ENCODE measurements around the gene MGRN1.

The MGRN1 gene

DNA sequence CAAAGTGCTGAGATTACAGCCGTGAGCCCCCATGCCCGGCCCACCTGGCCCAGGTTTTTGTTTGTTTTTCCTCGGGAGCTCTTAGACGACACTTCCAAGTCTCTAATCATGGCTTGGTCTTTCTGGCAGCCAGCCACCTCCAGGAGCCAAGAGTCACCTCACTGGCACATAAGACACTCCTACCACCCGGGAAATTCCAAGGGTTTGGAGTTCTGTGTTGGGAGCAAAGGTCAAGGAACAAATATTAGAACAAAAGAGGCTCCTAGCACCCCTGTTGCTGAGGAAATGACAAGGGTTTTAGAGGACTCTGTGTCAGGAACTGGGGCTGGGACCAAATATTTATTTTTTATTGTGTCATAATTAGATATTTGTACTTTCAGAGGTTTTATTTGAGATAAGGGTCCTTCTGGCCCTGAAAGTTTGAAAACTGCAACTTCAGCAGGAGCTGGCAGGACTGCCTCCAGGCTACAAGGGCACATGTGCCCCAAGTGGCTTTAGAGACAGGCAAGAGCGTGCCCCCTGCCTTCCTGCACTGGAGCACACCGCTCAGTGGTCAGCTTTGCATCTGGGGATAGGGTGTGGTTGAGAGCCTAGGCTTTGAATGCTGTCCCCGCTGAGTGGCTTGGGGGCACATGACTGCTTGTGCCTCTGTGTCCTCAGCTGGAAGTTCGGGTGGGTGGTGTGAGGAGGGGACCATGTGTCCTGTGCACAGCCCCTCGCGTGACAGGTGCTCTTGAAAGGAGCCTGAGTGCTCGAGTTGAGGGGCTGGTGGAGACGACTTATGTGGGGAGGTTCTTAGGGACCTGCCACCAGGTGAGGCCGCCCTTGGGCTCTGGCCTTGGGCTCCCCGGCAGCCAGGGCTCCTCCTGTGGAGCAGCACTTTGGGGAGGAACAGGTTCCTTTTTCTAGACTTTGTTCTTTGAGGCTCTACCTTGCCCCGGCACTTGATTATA is 29.7 kb downstream of the MGRN1 start:
- no peak for DNase-seq (ENCODE audit: low read depth)

GRCh38 chr16:4654964-4655590 is 30.5 kb downstream of the MGRN1 start:
- DNase-seq (ENCODE audit: low read depth) = no peak

DNA sequence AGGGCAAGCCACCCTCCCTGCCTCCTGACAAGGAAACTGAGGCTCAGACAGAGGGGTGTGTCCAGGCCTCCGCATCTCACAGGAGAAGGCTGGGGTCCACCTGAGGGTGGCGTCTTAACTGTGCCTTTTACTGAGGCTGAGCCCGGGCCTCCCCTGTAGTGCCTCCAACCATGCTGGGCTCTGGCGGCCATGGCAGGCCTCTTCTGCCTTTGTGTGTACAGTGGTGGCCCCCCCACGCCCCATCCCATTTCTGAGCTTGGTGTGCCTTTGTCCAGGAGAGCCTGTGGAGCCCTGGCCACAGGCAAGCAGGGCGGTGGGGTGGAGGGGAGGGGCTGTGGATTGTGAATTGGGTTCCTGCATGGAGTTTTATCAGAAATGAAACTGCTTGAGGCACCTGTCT is 31.2 kb downstream of the MGRN1 start:
- DNase-seq (ENCODE audit: low read depth) = no peak

DNA sequence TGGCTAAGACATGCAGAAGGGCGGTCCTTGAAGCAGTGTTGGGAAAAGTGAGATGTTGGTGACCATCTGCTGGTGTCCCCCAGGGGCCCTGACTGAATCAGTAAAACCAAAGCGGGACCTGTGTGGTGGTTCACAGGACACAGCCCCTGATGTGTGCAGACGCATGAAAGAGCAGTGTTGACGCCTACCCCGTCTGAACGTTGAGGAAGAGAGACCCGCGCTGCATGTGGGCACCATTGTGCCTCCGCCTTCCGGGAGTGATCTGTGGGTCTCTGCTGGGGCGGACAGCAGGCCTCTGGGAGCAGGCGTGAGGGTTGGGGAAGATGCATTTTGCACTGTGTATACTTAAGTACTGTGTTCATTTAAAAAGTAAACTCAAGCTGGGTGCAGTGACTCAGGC is 31.6 kb downstream of the MGRN1 start:
- no peak for DNase-seq (ENCODE audit: low read depth)

GRCh38 chr16:4656695-4657686 is 32.4 kb downstream of the MGRN1 start:
- no peak for DNase-seq (ENCODE audit: low read depth)

DNA sequence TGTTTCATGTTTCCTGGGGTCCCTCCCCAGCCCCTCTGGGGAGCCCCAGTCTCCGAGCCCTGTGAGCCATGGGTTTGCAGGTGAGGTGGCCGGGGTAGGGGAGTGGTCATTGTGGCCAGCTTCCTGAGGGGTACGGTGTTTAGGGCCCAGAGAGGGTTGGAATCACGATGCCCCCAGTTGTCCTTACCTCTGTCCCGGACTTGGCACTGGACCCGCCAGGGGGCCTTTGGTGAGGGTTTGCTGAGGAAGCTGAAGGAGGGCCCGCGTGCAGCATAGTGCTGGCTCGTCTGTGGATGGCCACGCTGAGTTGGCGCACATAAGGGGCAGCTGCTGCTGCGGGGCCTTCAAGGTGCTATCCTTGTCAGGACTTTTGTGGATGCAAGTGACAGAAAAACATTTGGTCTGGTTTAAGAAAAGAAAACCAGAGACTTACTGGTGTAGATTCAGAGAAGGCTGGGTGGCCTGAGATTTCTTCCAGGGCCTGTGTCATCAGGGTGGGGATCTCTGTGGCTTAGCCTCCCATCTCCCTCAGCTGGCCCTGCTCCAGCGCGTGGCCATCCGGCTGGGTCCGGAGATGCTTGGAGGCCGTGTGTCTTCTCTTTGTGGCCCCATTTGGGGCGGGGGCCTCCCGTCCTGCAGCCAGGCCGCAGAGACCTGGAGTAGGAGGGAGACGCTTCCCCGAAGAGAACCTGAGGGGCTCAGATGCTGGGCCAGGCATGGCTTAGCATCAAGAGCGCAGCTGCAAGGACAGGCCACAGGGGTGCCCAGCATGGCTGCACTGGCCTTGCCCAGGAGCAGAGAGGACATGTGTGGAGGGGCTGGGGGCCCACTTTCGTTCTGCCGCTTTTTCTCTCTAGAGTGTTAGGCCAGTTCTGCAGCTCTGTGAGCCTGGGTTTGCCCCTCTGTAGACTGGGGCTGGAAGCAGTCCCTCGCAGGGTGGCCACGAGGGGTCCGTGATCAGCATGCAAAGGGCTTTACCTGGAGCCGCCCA is 35.0 kb downstream of the MGRN1 start:
- DNase-seq (ENCODE audit: low read depth) = no peak

DNA sequence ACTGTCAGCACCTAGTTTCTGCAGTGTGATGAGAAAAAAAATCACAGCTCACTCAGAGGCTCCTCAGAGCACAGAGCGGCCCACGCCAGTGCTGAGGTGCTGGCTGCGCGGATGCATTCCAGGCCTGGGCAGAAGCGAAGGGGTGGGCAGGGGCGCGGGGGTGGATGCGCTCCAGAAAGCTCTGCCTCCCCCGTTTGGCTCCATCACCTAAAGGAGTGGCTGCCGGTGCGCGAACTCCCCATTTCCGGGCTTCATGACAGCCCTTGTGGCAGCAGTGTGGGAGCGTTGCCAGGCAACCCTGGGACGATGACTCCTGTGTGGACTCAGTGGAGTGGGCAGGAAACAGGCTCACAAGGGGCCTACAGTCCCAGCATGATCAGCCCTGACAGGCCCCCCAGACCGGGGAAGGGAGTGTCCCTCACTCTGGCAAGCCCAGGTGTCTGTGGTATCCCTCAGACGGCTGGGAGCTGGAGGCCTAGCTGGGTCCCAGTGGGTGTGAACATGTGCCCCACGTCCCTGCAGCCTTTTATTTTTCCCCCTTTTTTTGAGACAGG is 35.9 kb downstream of the MGRN1 start:
- DNase-seq (ENCODE audit: low read depth) = peak; percentile 86

DNA sequence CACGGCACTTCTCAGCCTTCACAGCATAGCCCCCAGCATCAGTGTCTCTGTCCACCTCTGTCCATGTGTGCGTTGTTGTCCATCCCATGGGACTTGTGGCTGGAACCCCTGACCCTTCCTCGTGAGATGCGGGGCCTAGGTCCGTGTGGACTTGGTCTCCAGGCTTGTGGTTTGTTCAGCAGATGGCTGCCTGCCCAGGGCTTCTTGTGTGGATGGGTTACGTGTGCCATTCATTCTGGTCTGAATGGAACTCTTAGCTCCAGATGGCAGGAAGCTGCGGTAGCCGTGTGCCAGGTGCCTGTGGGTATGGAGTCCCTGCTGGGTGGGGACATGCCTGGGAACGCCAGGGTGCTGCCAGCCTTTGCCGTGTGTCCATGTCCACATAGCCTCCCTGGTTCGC is 37.0 kb downstream of the MGRN1 start:
- no peak for DNase-seq (ENCODE audit: low read depth)

GRCh38 chr16:4663465-4663776 is 38.8 kb downstream of the MGRN1 start:
- DNase-seq (ENCODE audit: low read depth) = no peak

- no peak for DNase-seq (ENCODE audit: low read depth)
These were observed 39.3 kb downstream of the MGRN1 start for GRCh38 chr16:4663777-4664465.

DNA sequence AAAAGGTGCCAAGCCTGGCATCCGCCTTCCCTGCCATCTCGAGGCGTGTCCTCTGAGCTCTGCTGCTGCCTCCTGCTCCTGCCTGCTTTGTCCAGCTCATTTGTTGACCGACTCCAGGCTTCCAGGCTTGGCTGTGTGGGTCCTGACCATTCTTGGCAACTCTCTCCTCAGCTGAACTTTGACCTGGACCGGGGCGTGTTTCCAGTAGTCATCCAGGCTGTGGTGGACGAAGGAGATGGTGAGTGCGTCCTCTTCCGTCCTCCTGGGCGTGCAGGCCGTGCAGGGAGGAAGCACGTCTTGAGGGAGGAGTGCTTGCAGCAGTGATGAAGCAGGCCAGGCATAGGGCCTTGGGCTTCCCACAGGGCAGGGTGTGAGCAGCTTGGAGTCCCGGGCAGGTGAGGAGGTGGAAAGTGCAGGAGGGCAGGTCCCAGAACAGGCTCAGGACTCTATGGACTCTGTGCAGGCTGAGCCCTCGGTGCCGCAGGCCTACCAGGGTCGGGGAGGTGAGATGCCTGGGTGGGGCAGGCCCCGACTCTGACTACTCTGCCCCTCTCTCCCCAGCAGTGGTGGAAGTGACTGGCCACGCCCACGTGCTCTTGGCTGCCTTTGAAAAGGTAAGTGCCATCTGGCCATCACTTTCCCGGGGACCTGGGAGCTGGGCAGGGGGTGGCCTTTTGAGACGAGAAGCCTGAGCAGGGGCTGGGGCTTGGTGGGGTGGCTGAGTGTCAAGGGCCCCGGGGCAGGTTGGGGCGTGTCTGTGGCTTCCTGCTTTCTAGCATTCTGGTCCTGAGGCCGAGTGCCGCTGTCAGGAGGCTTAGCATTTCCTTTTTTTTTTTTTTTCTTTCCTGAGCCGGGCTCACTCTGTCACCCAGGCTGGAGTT is 40.2 kb downstream of the MGRN1 start:
- DNase-seq (ENCODE audit: low read depth) = peak; percentile 35

GRCh38 chr16:4666537-4667202 is 42.0 kb downstream of the MGRN1 start:
- DNase-seq (ENCODE audit: low read depth) = no peak

DNA sequence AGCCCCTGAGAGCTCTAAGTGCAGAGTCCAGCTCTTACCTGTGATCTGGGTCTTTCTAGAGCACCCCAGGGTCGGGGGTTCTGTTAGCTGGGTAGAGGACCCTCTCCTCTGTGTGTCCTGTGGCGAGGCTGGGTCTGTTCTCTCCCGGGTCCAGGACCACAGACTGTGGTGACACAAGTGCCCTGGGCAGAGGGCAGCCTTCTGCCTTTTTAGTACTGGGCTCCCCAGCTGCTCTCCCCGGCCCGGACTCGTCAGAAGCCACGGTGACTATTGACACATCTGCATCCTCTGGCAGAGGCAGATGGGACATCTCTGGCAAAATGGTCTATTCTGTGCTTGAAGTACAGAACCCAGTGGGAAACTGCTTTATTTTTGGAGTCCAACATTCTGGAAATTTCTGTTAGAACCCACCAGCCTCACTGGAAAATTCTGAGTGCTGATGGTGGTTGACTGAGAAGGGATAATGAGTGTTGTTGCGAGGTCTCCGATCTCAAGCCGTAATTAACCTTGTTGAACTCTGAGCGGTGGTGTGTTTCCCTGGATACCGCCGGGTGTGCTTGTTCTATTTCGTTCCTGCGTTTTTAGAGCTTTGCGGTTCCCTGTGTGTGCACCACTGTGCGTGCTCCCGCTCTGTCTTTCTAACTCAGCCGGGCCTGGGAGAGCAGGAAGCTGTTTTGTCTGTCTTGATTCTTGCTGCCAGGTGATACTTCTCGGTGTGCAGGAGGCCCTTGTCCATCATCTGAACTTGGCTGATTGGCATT is 42.8 kb downstream of the MGRN1 start:
- no peak for DNase-seq (ENCODE audit: low read depth)

- DNase-seq (ENCODE audit: low read depth) = no peak
These were observed 43.8 kb downstream of the MGRN1 start for GRCh38 chr16:4668313-4668960.

DNA sequence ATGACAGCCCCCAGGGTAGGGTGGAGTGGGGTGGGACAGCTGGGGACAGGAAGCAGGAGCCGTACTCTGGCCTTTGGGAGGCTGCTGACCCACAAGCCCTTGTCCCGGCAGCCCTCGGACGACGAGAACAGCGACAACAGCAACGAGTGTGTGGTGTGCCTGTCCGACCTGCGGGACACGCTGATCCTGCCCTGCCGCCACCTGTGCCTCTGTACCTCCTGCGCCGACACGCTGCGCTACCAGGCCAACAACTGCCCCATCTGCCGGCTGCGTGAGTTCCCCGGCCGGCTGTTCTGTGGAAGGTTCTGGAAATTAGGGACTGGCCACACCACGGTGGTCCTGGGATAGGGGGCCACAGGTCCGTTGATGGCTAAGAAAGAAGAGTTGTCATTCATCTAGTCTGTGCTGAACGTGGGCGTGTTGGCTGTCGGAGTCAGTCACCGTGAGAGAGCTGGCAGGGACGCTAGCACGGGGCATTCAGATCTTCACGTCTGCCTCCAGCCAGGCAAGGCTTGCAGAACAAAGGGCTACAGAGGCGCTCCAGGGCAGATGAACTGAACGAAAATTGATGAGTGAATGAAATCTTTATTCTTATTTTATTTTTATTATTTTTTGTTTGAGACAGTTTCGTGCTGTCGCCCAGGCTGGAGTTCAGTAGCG is 48.9 kb downstream of the MGRN1 start:
- no peak for DNase-seq (ENCODE audit: low read depth)

GRCh38 chr16:4674926-4675530 is 50.4 kb downstream of the MGRN1 start:
- no peak for DNase-seq (ENCODE audit: low read depth)
